H1 (cell line): ENCODE data around the gene UVRAG. TPM values are rescaled to one million over a fixed set of nuclear protein-coding genes. Genes with fewer than 3 reads are reported as not detected.

ENCODE experiments used
- CTCF ChIA-PET: fragments of 300-600 bp; sonication (Branson Sonifier 250); formaldehyde crosslinking; loops from one replicate; lab custom pipeline; 2021; ENCODE audit not compliant: partially characterized antibody; lab: Charles Lee
- POLR2A ChIA-PET: fragments of 300-600 bp; sonication (Branson Sonifier 250); formaldehyde crosslinking; loops from one replicate; lab custom pipeline; 2021; ENCODE audit warnings: inconsistent platforms; ENCODE audit not compliant: partially characterized antibody; lab: Charles Lee
- DNase-seq, 2 experiments: peaks; one replicate each; pipeline versions ENCODE4 v3.0.0 to v3.0.0-alpha.2; 2010 to 2022; ENCODE audit warnings: low spot score in 2 of 2, low read depth in 1 of 2, mixed read lengths in 1 of 2
- FAIRE-seq: peaks from 2 replicates; lab custom pipeline; 2011; peaks lifted over from hg19 to GRCh38; lab: Jason Lieb, UNC
- H2AFZ ChIP-seq: 2 replicates; pipeline ENCODE4 v1.8.1; 2012; ENCODE audit warnings: low read length, inconsistent platforms
- H2AK5ac ChIP-seq: 2 replicates; pipeline ENCODE4 v1.6.1; 2013; ENCODE audit warnings: low read depth, low read length
- H2BK120ac ChIP-seq: replicated peaks from 2 replicates; pipeline ENCODE3; 2013; ENCODE audit warnings: low read depth, low read length, inconsistent platforms
- H2BK12ac ChIP-seq: 2 replicates; pipeline ENCODE4 v1.6.1; 2013; ENCODE audit warnings: low read depth, low read length
- H2BK15ac ChIP-seq: 2 replicates; pipeline ENCODE4 v1.6.1; 2013; ENCODE audit warnings: low read length
- H2BK20ac ChIP-seq: 2 replicates; pipeline ENCODE4 v1.6.1; 2013; ENCODE audit warnings: low read length
- H2BK5ac ChIP-seq: 2 replicates; pipeline ENCODE4 v1.6.1; 2013; ENCODE audit warnings: low read depth, low read length
- H3K14ac ChIP-seq: 2 replicates; pipeline ENCODE4 v1.6.1; 2013; ENCODE audit warnings: inconsistent platforms; ENCODE audit not compliant: insufficient read length
- H3K18ac ChIP-seq: 2 replicates; pipeline ENCODE4 v1.6.1; 2013; ENCODE audit warnings: low read length; ENCODE audit errors: extremely low read depth
- H3K23ac ChIP-seq: 2 replicates; pipeline ENCODE4 v1.6.1; 2013; ENCODE audit warnings: inconsistent platforms; ENCODE audit not compliant: insufficient read length
- H3K23me2 ChIP-seq: 2 replicates; pipeline ENCODE4 v1.6.1; 2013; ENCODE audit warnings: low read depth, low read length
- H3K27ac ChIP-seq: 2 replicates; pipeline ENCODE4 v1.6.1; 2011; ENCODE audit warnings: low read depth, low read length, inconsistent platforms
- H3K27me3 ChIP-seq, 4 experiments: replicated peaks in 1 of 4; 1 replicate in 1 of 4; 2 replicates in 3 of 4; pipeline versions ENCODE4 v1.6.1 to v1.8.1; 2011 to 2013; ENCODE audit warnings: low read length in 3 of 4, mild to moderate bottlenecking in 3 of 4, inconsistent platforms in 2 of 4, mixed read lengths in 2 of 4, moderate library complexity in 1 of 4; ENCODE audit not compliant: control insufficient read depth in 3 of 4, insufficient read depth in 3 of 4; ENCODE audit errors: extremely low read depth in 1 of 4
- H3K36me3 ChIP-seq, 4 experiments: 2 replicates each; pipeline versions ENCODE4 v1.6.1 to v1.8.1; 2011 to 2013; ENCODE audit warnings: mild to moderate bottlenecking in 4 of 4, low read length in 3 of 4, moderate library complexity in 2 of 4, control low read depth in 1 of 4, inconsistent platforms in 1 of 4; ENCODE audit not compliant: insufficient read depth in 4 of 4, control insufficient read depth in 2 of 4
- H3K4ac ChIP-seq: replicated peaks from 2 replicates; pipeline ENCODE3; 2013; ENCODE audit warnings: low read length, low read depth, mixed read lengths, inconsistent platforms; ENCODE audit not compliant: insufficient read length
- H3K4me1 ChIP-seq, 4 experiments: replicated peaks in 1 of 4; 1 replicate in 1 of 4; 2 replicates in 3 of 4; pipeline versions ENCODE4 v1.6.1 to v1.8.1; 2011 to 2013; ENCODE audit warnings: low read length in 3 of 4, inconsistent platforms in 2 of 4, mixed read lengths in 1 of 4; ENCODE audit not compliant: insufficient read depth in 4 of 4, control insufficient read depth in 3 of 4
- H3K4me2 ChIP-seq, 2 experiments: 2 replicates each; pipeline versions ENCODE4 v1.6.1 to v1.8.1; 2011 to 2013; ENCODE audit warnings: low read depth in 2 of 2, low read length in 2 of 2, control low read depth in 1 of 2, inconsistent platforms in 1 of 2, mild to moderate bottlenecking in 1 of 2; ENCODE audit not compliant: insufficient read depth in 1 of 2
- H3K4me3 ChIP-seq, 4 experiments: fragments of 200-600, 300-600 bp in 1 of 4; sonication (generic), shearing (Covaris generic), sonication (Bioruptor Twin) in 1 of 4; 2 replicates each; pipeline versions ENCODE4 v1.5.1 to v1.8.1; 2011 to 2016; ENCODE audit warnings: low read length in 4 of 4, low read depth in 3 of 4, control low read depth in 2 of 4, inconsistent platforms in 2 of 4, mild to moderate bottlenecking in 2 of 4, mixed read lengths in 1 of 4, moderate library complexity in 1 of 4; ENCODE audit not compliant: insufficient read depth in 2 of 4; ENCODE audit errors: extremely low read depth in 1 of 4
- H3K56ac ChIP-seq: replicated peaks from 2 replicates; pipeline ENCODE3; 2013; ENCODE audit warnings: low read depth, mild to moderate bottlenecking, mixed read lengths, low read length, inconsistent platforms; ENCODE audit not compliant: insufficient read length
- H3K79me1 ChIP-seq: 2 replicates; pipeline ENCODE4 v1.6.1; 2013; ENCODE audit warnings: low read depth, low read length, control low read depth
- H3K79me2 ChIP-seq, 2 experiments: 2 replicates each; pipeline versions ENCODE4 v1.6.1 to v1.8.1; 2012 to 2013; ENCODE audit warnings: low read length in 2 of 2, mild to moderate bottlenecking in 2 of 2, inconsistent platforms in 1 of 2; ENCODE audit not compliant: insufficient read depth in 2 of 2, control insufficient read depth in 1 of 2
- H3K9ac ChIP-seq, 4 experiments: replicated peaks in 1 of 4; 1 replicate in 1 of 4; 2 replicates in 3 of 4; pipeline versions ENCODE4 v1.6.1 to v1.8.1; 2011 to 2013; ENCODE audit warnings: low read depth in 3 of 4, low read length in 3 of 4, control low read depth in 2 of 4, mild to moderate bottlenecking in 2 of 4, moderate library complexity in 2 of 4, inconsistent platforms in 1 of 4; ENCODE audit errors: extremely low read depth in 1 of 4
- H3K9me3 ChIP-seq, 2 experiments: 2 replicates each; pipeline versions ENCODE4 v1.6.1 to v1.8.1; 2012 to 2013; ENCODE audit warnings: mild to moderate bottlenecking in 2 of 2, moderate library complexity in 2 of 2, control low read depth in 1 of 2, inconsistent platforms in 1 of 2, low read depth in 1 of 2, low read length in 1 of 2, mixed read lengths in 1 of 2; ENCODE audit not compliant: insufficient read depth in 2 of 2
- H4K20me1 ChIP-seq, 2 experiments: replicated peaks in 1 of 2; 2 replicates each; pipeline versions ENCODE3 to v1.8.1; 2011 to 2013; ENCODE audit warnings: inconsistent platforms in 2 of 2, low read length in 2 of 2, mild to moderate bottlenecking in 1 of 2; ENCODE audit not compliant: insufficient read depth in 2 of 2, control insufficient read depth in 1 of 2
- H4K5ac ChIP-seq: 2 replicates; pipeline ENCODE4 v1.6.1; 2013; ENCODE audit warnings: low read length, low read depth, mixed read lengths, inconsistent platforms; ENCODE audit not compliant: insufficient read length
- H4K8ac ChIP-seq: 2 replicates; pipeline ENCODE4 v1.8.0; 2013; ENCODE audit warnings: mild to moderate bottlenecking, moderate library complexity, low read length, inconsistent platforms; ENCODE audit not compliant: insufficient read depth; ENCODE audit errors: extremely low read depth
- H4K91ac ChIP-seq: replicated peaks from 2 replicates; pipeline ENCODE3; 2013; ENCODE audit warnings: low read length, mixed read lengths, inconsistent platforms; ENCODE audit not compliant: insufficient read length
- CREB1 ChIP-seq: IDR thresholded peaks from 2 replicates; pipeline ENCODE4 v1.6.1; 2012; ENCODE audit warnings: inconsistent platforms
- CTCF ChIP-seq, 3 experiments: IDR thresholded peaks; 1 replicate in 2 of 3; 2 replicates in 1 of 3; pipeline versions ENCODE4 v1.5.1 to v1.6.1; 2011; ENCODE audit warnings: low read length in 3 of 3, mild to moderate bottlenecking in 3 of 3, inconsistent platforms in 2 of 3, low read depth in 1 of 3, moderate library complexity in 1 of 3; ENCODE audit not compliant: insufficient read depth in 1 of 3; ENCODE audit errors: control extremely low read depth in 1 of 3
- EP300 ChIP-seq, 2 experiments: IDR thresholded peaks; 1 replicate in 1 of 2; 2 replicates in 1 of 2; pipeline ENCODE4 v1.6.1; 2011 to 2012; ENCODE audit warnings: low read depth in 2 of 2, low read length in 2 of 2, mild to moderate bottlenecking in 2 of 2, borderline replicate concordance in 1 of 2, inconsistent platforms in 1 of 2, moderate library complexity in 1 of 2
- GABPA ChIP-seq: IDR thresholded peaks from 2 replicates; pipeline ENCODE4 v1.6.1; 2011; ENCODE audit warnings: mild to moderate bottlenecking, low read length, moderate library complexity, borderline replicate concordance; ENCODE audit not compliant: insufficient read depth
- POLR2AphosphoS5 ChIP-seq: IDR thresholded peaks from 2 replicates; pipeline ENCODE4 v1.6.1; 2011; ENCODE audit warnings: low read depth, low read length
- POU5F1 ChIP-seq: IDR thresholded peaks from 2 replicates; pipeline ENCODE4 v1.6.1; 2011; ENCODE audit warnings: low read depth, mild to moderate bottlenecking, low read length, moderate library complexity
- RBBP5 ChIP-seq: IDR thresholded peaks from 2 replicates; pipeline ENCODE4 v1.7.1; 2012; ENCODE audit warnings: low read depth, mild to moderate bottlenecking, inconsistent platforms, low read length, moderate library complexity, borderline replicate concordance
- RFX5 ChIP-seq: IDR thresholded peaks from 2 replicates; pipeline ENCODE4 v1.6.1; 2011; ENCODE audit warnings: low read depth, low read length, improper control_type of control experiment, borderline replicate concordance
- RNF2 ChIP-seq: fragments of 200-900, 300-1000 bp; sonication (generic); IDR thresholded peaks from 2 replicates; pipeline ENCODE4 v1.7.1; 2016; ENCODE audit warnings: borderline replicate concordance, low read depth, mild to moderate bottlenecking, antibody characterized with exemption, low read length; ENCODE audit not compliant: poor library complexity, severe bottlenecking; ENCODE audit errors: missing control alignments
- TAF7 ChIP-seq: optimal IDR thresholded peaks from 2 replicates; pipeline ENCODE3; 2011; ENCODE audit warnings: low read depth, mild to moderate bottlenecking, inconsistent platforms, low read length, moderate library complexity, borderline replicate concordance
- TBP ChIP-seq: IDR thresholded peaks from 2 replicates; pipeline ENCODE4 v1.6.1; 2011; ENCODE audit warnings: low read depth, low read length, improper control_type of control experiment
- TEAD4 ChIP-seq: IDR thresholded peaks from 2 replicates; pipeline ENCODE4 v1.6.1; 2012; ENCODE audit warnings: low read depth, low read length, inconsistent platforms, mixed read lengths
- WGBS, 2 experiments: shearing (Covaris generic) in 1 of 2; methylation state at CpG; one replicate each; pipeline versions ENCODE4 v1.1.6 to v1.1.7; 2013 to 2015; ENCODE audit warnings: low lambda C conversion rate in 2 of 2, mixed read lengths in 2 of 2, inconsistent platforms in 1 of 2, low coverage in 1 of 2, missing lambda C conversion rate in 1 of 2; ENCODE audit not compliant: insufficient replicate concordance in 2 of 2, insufficient coverage in 1 of 2, insufficient read length in 1 of 2; ENCODE audit errors: extremely low coverage in 1 of 2, missing lambda C conversion rate in 1 of 2; 5-methylcytosine and 5-hydroxymethylcytosine counted together
- polyA plus RNA-seq, 7 experiments: library from polyadenylated mRNA; depleted of rRNA in 3 of 7; stranded (reverse) in 5 of 7; unstranded in 2 of 7; fragments of >200 nt in 5 of 7; fragments of 200-250 nt in 2 of 7; gene quantifications; 1 replicate in 5 of 7; 2 replicates in 1 of 7; 4 replicates in 1 of 7; pipeline versions ENCODE4 v1.2.1 to v1.2.3, GENCODE V29; 2011 to 2013; ENCODE audit warnings: missing spikeins in 2 of 7, mixed read lengths in 2 of 7
- total RNA-seq: library from RNA; stranded (reverse); fragmentation: NEBNext Ultra II Directional; extraction: Animal tissue kit (Norgen Biotek cat#: 25700); gene quantifications from 2 replicates; pipeline ENCODE4 v1.2.1, GENCODE V29; 2021

UVRAG gene
- total and polyA plus RNA-seq, 2 of the 8 experiments (the other 6 are each of a cell fraction or from before 2014, with no cell fraction given): 5.5 to 14.7 TPM

GRCh38 chr11:76103460-76103859 is 288.4 kb downstream of the UVRAG start:
- Histone ChIP-seq H3K4me1 (no peaks in the 10 kb centered on the region), H4K8ac (no peak overlapping the region), H3K23ac (no peak overlapping the region), H3K4ac (no peak overlapping the region), H3K9me3 (no peaks in the 10 kb centered on the region), H3K79me1 (no peaks in the 10 kb centered on the region), H4K20me1 (no peaks in the 10 kb centered on the region), H3K56ac (no peak overlapping the region), H4K91ac (no peak overlapping the region), H3K4me2 (no peak overlapping the region), H2BK15ac (no peak overlapping the region), H2BK12ac (no peak overlapping the region), H2BK120ac (no peak overlapping the region), H3K9ac (no peak overlapping the region), H2BK5ac (no peak overlapping the region), H3K18ac (no peak overlapping the region), H3K36me3 (no peaks in the 10 kb centered on the region), H3K4me3 (no peak overlapping the region), H2AK5ac (no peak overlapping the region), H2AFZ (no peak overlapping the region), H4K5ac (no peak overlapping the region), H3K27me3 (no peaks in the 10 kb centered on the region), H3K14ac (no peak overlapping the region), H3K27ac (no peak overlapping the region), H3K79me2 (no peaks in the 10 kb centered on the region), H3K23me2 (no peaks in the 10 kb centered on the region), H2BK20ac (no peak overlapping the region)
- ChIA-PET POLR2A (no interaction called here), CTCF (interaction anchor here (1.3 to 1.6 kb wide), 2 partner anchors 49 to 105 kb away, joined by 3 to 4 read pairs; no protein-coding TSS in a partner anchor)
- WGBS, 2 experiments: 79% methylated on average over 1 of the region's 1 CpG; no CpG with 5 or more reads in 1 of the 2 experiments
- DNase-seq (no peak), FAIRE-seq (no peak)
- TF ChIP-seq RBBP5 (no peak), CTCF (IDR thresholded peaks at IDR 0.05; ENCODE audit: control extremely low read depth in 1 of 3, insufficient read depth in 1 of 3, low read depth in 1 of 3, low read length in 3 of 3) (no peak), CREB1 (no peak), POU5F1 (no peak), RFX5 (no peak), POLR2AphosphoS5 (no peak), TEAD4 (no peak), TBP (no peak), GABPA (no peak), TAF7 (no peak), EP300 (IDR thresholded peaks at IDR 0.05; ENCODE audit: borderline replicate concordance in 1 of 2, low read depth in 2 of 2, low read length in 2 of 2) (no peak), RNF2 (no peak)
